Activated CD4-positive, alpha-beta T cell treated with anti-CD3 and anti-CD28 coated beads, Interleukin-2, Interleukin-4, amounts not matched to agents 100 ng/mL and 50 ng/mL, durations not matched to agents 16 hours and 8 hours (primary cell): Measurements from ENCODE around the gene PXMP2.
"Not testable (repeated sequence)": the region's sequence is repeated elsewhere in the genome, so short reads cannot be mapped to it uniquely, and the experiment has no call there.

Source experiments
- DNase-seq: peaks from one replicate; pipeline ENCODE4 v3.0.0-alpha.2; 2020; ENCODE audit warnings: low spot score

PXMP2 gene

GRCh38 chr12:132660052-132660451 lies 27.3 kb upstream of the PXMP2 start:
- DNase-seq, result no peak

- DNase-seq, result no peak
Measured at GRCh38 chr12:132660996-132661395, 26.4 kb upstream of the PXMP2 start.

- no peak for DNase-seq
Measured at GRCh38 chr12:132661972-132662371, 25.4 kb upstream of the PXMP2 start.

GRCh38 chr12:132662901-132663755 lies 24.3 kb upstream of the PXMP2 start:
- no peak for DNase-seq

GRCh38 chr12:132664206-132665148 lies 22.9 kb upstream of the PXMP2 start:
- DNase-seq, result no peak

- no peak for DNase-seq
Measured at GRCh38 chr12:132665149-132665491, 22.3 kb upstream of the PXMP2 start.

- no peak for DNase-seq
Measured at GRCh38 chr12:132665794-132666193, 21.6 kb upstream of the PXMP2 start.

- DNase-seq, result no peak
Measured at GRCh38 chr12:132668191-132669088, 18.9 kb upstream of the PXMP2 start.

- no peak for DNase-seq
Measured at GRCh38 chr12:132669166-132669879, 18.1 kb upstream of the PXMP2 start.

GRCh38 chr12:132672116-132672515 lies 15.3 kb upstream of the PXMP2 start:
- DNase-seq, result peak; percentile 6

- no peak for DNase-seq
Measured at GRCh38 chr12:132672678-132673077, 14.7 kb upstream of the PXMP2 start.

GRCh38 chr12:132673288-132674179 lies 13.9 kb upstream of the PXMP2 start:
- no peak for DNase-seq

- DNase-seq, result no peak
Measured at GRCh38 chr12:132674561-132674960, 12.8 kb upstream of the PXMP2 start.

- DNase-seq, result no peak
Measured at GRCh38 chr12:132675757-132676432, 11.5 kb upstream of the PXMP2 start.

GRCh38 chr12:132677492-132677891 lies 9.9 kb upstream of the PXMP2 start:
- DNase-seq, result no peak

- DNase-seq, result no peak
Measured at GRCh38 chr12:132685400-132685799, 2.0 kb upstream of the PXMP2 start.

- DNase-seq, result peak; percentile 9
Measured at GRCh38 chr12:132686825-132687210, 569 bp upstream of the PXMP2 start.

- no peak for DNase-seq
Measured at GRCh38 chr12:132689227-132689626, 1.8 kb downstream of the PXMP2 start.

- no peak for DNase-seq
Measured at GRCh38 chr12:132690112-132690511, 2.7 kb downstream of the PXMP2 start.

- not testable (repeated sequence) for DNase-seq
Measured at GRCh38 chr12:132692030-132692429, 4.6 kb downstream of the PXMP2 start.
